ENCODE measurements around the gene ANO6.

GRCh38 chr12:45418520-45418919 lies 202.6 kb downstream of the ANO6 start:
- TF ChIP-seq CTCF (conservative IDR thresholded peaks at IDR 0.05) (no peak), ZFX (IDR thresholded peaks at IDR 0.05) (no peak)
